OCI-LY7 (cell line): ENCODE results near the gene SHISAL1. TPM values are rescaled to one million over a fixed set of nuclear protein-coding genes. Genes with fewer than 3 reads are reported as not detected.

Experiments used
- BruUV-seq: library from RNA; stranded (reverse); fragments of 400-500 nt; replicated peaks from 2 replicates; lab custom pipeline; 2021; lab: Mats Ljungman, UMichigan
- CTCF ChIA-PET: fragments of 300-600 bp; sonication (Branson Sonifier 250); formaldehyde crosslinking; loops from one replicate; lab custom pipeline; 2022; ENCODE audit warnings: antibody characterized with exemption; ENCODE audit not compliant: unreplicated experiment; lab: Charles Lee
- POLR2A ChIA-PET: fragments of 300-600 bp; sonication (Branson Sonifier 250); formaldehyde crosslinking; loops from one replicate; lab custom pipeline; 2022; ENCODE audit warnings: antibody characterized with exemption; lab: Charles Lee
- DNase-seq: peaks from one replicate; pipeline ENCODE4 v3.0.0-alpha.2; 2015; ENCODE audit warnings: low spot score
- H2AFZ ChIP-seq: fragments of 200-600 bp; sonication (generic), shearing (Covaris generic); 2 replicates; pipeline ENCODE4 v1.6.1; 2014; ENCODE audit warnings: mild to moderate bottlenecking, antibody characterized with exemption, low read length, moderate library complexity
- H3K27ac ChIP-seq: fragments of 200-600 bp; sonication (generic); 2 replicates; pipeline ENCODE4 v1.5.1; 2014; ENCODE audit warnings: mixed run types, low read depth, mild to moderate bottlenecking, moderate library complexity, low read length, inconsistent platforms; ENCODE audit not compliant: poor library complexity, severe bottlenecking
- H3K36me3 ChIP-seq: fragments of 200-600 bp; sonication (generic); 2 replicates; pipeline ENCODE4 v1.6.1; 2014; ENCODE audit warnings: mild to moderate bottlenecking, antibody characterized with exemption, low read length, moderate library complexity, mixed read lengths; ENCODE audit not compliant: insufficient read depth
- H3K4me1 ChIP-seq: fragments of 200-600 bp; sonication (generic); 2 replicates; pipeline ENCODE4 v1.5.1; 2014; ENCODE audit warnings: mild to moderate bottlenecking, low read length; ENCODE audit not compliant: insufficient read depth, poor library complexity, severe bottlenecking
- H3K4me2 ChIP-seq: fragments of 200-600 bp; sonication (generic); 2 replicates; pipeline ENCODE4 v1.6.1; 2014; ENCODE audit warnings: mild to moderate bottlenecking, low read length
- H3K4me3 ChIP-seq: fragments of 200-600 bp; sonication (generic); 2 replicates; pipeline ENCODE4 v1.5.1; 2014; ENCODE audit warnings: mild to moderate bottlenecking, low read depth, low read length; ENCODE audit not compliant: poor library complexity, severe bottlenecking
- H3K79me2 ChIP-seq: fragments of 200-600 bp; sonication (generic); 2 replicates; pipeline ENCODE4 v1.6.1; 2016; ENCODE audit warnings: low read depth, mild to moderate bottlenecking, low read length, moderate library complexity, mixed read lengths; ENCODE audit not compliant: insufficient read depth
- H3K9me2 ChIP-seq: fragments of 200-600 bp; sonication (generic); 2 replicates; pipeline ENCODE4 v1.6.1; 2016; ENCODE audit warnings: mild to moderate bottlenecking, low read length, mixed read lengths; ENCODE audit not compliant: insufficient read depth
- H3K9me3 ChIP-seq: fragments of 200-600 bp; sonication (generic); 2 replicates; pipeline ENCODE4 v1.6.1; 2014; ENCODE audit warnings: mild to moderate bottlenecking, mixed run types, low read length, mixed read lengths
- H4K20me1 ChIP-seq: fragments of 200-600 bp; sonication (generic); 2 replicates; pipeline ENCODE4 v1.6.1; 2014; ENCODE audit warnings: mild to moderate bottlenecking, antibody characterized with exemption, low read length, moderate library complexity, mixed read lengths; ENCODE audit not compliant: insufficient read depth
- CTCF ChIP-seq: fragments of 200-600 bp; sonication (generic); conservative IDR thresholded peaks from 2 replicates; pipeline ENCODE4 v1.5.1; 2014; ENCODE audit warnings: mild to moderate bottlenecking, antibody characterized with exemption, low read length, moderate library complexity, mixed read lengths
- EZH2phosphoT487 ChIP-seq: fragments of 200-600 bp; sonication (generic); IDR thresholded peaks from 2 replicates; pipeline ENCODE4 v1.6.1; 2018; ENCODE audit warnings: low read depth, borderline replicate concordance, mild to moderate bottlenecking, mixed run types, antibody characterized with exemption, low read length, moderate library complexity, mixed read lengths
- intact Hi-C: fragments of 100-400 bp; cut with micrococcal nuclease; formaldehyde crosslinking; loops from one replicate; pipeline ENCODE4 v1.10.0; 2022; ENCODE audit not compliant: unreplicated experiment
- total RNA-seq, 2 experiments: library from RNA; depleted of rRNA in 1 of 2; stranded (reverse); fragments of >200 nt in 1 of 2; shearing (Covaris generic) in 1 of 2; gene quantifications; 2 replicates each; pipeline ENCODE4 v1.2.3, GENCODE V29; 2014 to 2022

SHISAL1 gene
- total RNA-seq, 2 experiments from 2014 or later: not detected

GRCh38 chr22:44199866-44200265 is 112.9 kb downstream of the SHISAL1 start:
- TF ChIP-seq CTCF: no peak
- no peak for TF ChIP-seq EZH2phosphoT487
- Histone ChIP-seq H3K27ac (no peak overlapping the region), H3K9me3 (no peaks in the 10 kb centered on the region), H3K4me1 (peaks cover 19% of the 10 kb centered on the region), H2AFZ (no peak overlapping the region), H3K4me2 (no peak overlapping the region), H3K79me2 (no peaks in the 10 kb centered on the region), H3K4me3 (no peak overlapping the region), H3K9me2 (no peaks in the 10 kb centered on the region), H4K20me1 (no peaks in the 10 kb centered on the region), H3K36me3 (no peaks in the 10 kb centered on the region)
- BruUV-seq: no TSS peak
- intact Hi-C loops: loop anchor here (10.0 kb wide), 1 partner anchor 125 kb away; no protein-coding TSS in a partner anchor
- DNase-seq: no peak
- POLR2A ChIA-PET: no interaction called here
- CTCF ChIA-PET: no interaction called here

- TF ChIP-seq CTCF (no peak), EZH2phosphoT487 (no peak)
- Histone ChIP-seq H3K4me2 (no peak overlapping the region), H3K79me2 (no peaks in the 10 kb centered on the region), H3K36me3 (no peaks in the 10 kb centered on the region), H3K9me3 (no peaks in the 10 kb centered on the region), H3K27ac (no peak overlapping the region), H3K9me2 (no peaks in the 10 kb centered on the region), H2AFZ (no peak overlapping the region), H3K4me3 (no peak overlapping the region), H3K4me1 (peaks cover 13% of the 10 kb centered on the region), H4K20me1 (no peaks in the 10 kb centered on the region)
- CTCF ChIA-PET: no interaction called here
- intact Hi-C loops: loop anchor here (10.0 kb wide), 1 partner anchor 126 kb away; no protein-coding TSS in a partner anchor
- BruUV-seq: no TSS peak
- POLR2A ChIA-PET: no interaction called here
- DNase-seq: no peak
These were observed 113.6 kb downstream of the SHISAL1 start for GRCh38 chr22:44199164-44199563.

- Histone ChIP-seq H3K9me2 (no peaks in the 10 kb centered on the region), H3K9me3 (no peaks in the 10 kb centered on the region), H3K79me2 (no peaks in the 10 kb centered on the region), H2AFZ (no peak overlapping the region), H4K20me1 (no peaks in the 10 kb centered on the region), H3K4me3 (no peak overlapping the region), H3K27ac (no peak overlapping the region), H3K4me1 (peaks cover 12% of the 10 kb centered on the region), H3K4me2 (no peak overlapping the region), H3K36me3 (no peaks in the 10 kb centered on the region)
- intact Hi-C loops: loop anchor here (10.0 kb wide), 1 partner anchor 128 kb away; no protein-coding TSS in a partner anchor
- ChIA-PET CTCF (no interaction called here), POLR2A (no interaction called here)
- TF ChIP-seq CTCF: no peak
- no peak for TF ChIP-seq EZH2phosphoT487
- no TSS peak for BruUV-seq
- DNase-seq: no peak
These were observed 115.5 kb downstream of the SHISAL1 start for GRCh38 chr22:44197271-44197670.
